ENCODE measurements around the gene RDH12. TPM values are rescaled to one million over a fixed set of nuclear protein-coding genes. Genes with fewer than 3 reads are reported as not detected.
A peak's percentile ranks its signal among the peaks of the same experiment; 100 is the strongest.

Gene RDH12
- total RNA-seq, 1 experiment from 2014 or later, result not detected

DNA sequence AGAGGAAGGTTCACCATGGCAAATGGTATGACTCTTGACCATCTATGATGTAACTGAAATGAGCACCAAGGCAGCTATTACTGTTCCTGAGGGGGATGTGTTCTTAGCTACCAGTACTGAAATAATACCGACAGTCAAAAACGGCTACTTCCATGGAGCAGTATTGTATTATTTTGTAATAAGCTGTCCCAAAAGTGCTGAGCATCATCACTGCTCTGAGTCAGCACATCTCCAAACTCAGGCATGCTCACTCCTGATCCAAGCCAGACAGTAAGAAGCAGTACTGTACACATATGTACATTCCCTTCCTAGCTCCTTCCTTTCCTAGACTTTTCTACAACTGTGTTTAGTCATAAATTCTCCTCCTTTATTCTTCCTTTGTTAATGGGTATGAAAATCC, 35.8 kb upstream of the RDH12 start:
- Histone ChIP-seq H3K4me3 (ENCODE audit: low read depth, low read length, poor library complexity, severe bottlenecking) (no peak overlapping the region), H3K36me3 (ENCODE audit: insufficient read depth, low read length, poor library complexity, severe bottlenecking) (no peaks in the 10 kb centered on the region), H3K4me1 (ENCODE audit: insufficient read depth, low read length, poor library complexity, severe bottlenecking) (no peaks in the 10 kb centered on the region), H3K9me3 (ENCODE audit: low read depth, low read length, poor library complexity, severe bottlenecking) (no peaks in the 10 kb centered on the region), H3K27ac (ENCODE audit: low read depth, low read length, poor library complexity, severe bottlenecking) (no peak overlapping the region), H3K27me3 (replicated peaks; ENCODE audit: insufficient read depth, low read depth, low read length, poor library complexity) (no peaks in the 10 kb centered on the region)
- no TSS peak for BruUV-seq (replicated peaks)
- ChIA-PET CTCF (interaction anchor here (0.7 kb wide), 1 partner anchor 239 kb away, joined by 3 read pairs; no protein-coding TSS in a partner anchor), POLR2A (ENCODE audit: low non-redundant PET) (interaction anchor here (0.6 kb wide), 1 partner anchor 153 kb away, joined by 6 read pairs; no protein-coding TSS in a partner anchor)
- TF ChIP-seq EZH2 (IDR thresholded peaks at IDR 0.05; ENCODE audit: borderline replicate concordance, low read depth, low read length, poor library complexity, severe bottlenecking), result no peak
- TF ChIP-seq CTCF (conservative IDR thresholded peaks at IDR 0.05; ENCODE audit: low read depth, low read length), result no peak
- intact Hi-C loops (cut with micrococcal nuclease; ENCODE audit: unreplicated experiment), result loop anchor here (2.0 kb wide), 2 partner anchors 47 to 139 kb away; partner anchors contain the start of gene ARG2
- DNase-seq (ENCODE audit: low spot score), result no peak

DNA sequence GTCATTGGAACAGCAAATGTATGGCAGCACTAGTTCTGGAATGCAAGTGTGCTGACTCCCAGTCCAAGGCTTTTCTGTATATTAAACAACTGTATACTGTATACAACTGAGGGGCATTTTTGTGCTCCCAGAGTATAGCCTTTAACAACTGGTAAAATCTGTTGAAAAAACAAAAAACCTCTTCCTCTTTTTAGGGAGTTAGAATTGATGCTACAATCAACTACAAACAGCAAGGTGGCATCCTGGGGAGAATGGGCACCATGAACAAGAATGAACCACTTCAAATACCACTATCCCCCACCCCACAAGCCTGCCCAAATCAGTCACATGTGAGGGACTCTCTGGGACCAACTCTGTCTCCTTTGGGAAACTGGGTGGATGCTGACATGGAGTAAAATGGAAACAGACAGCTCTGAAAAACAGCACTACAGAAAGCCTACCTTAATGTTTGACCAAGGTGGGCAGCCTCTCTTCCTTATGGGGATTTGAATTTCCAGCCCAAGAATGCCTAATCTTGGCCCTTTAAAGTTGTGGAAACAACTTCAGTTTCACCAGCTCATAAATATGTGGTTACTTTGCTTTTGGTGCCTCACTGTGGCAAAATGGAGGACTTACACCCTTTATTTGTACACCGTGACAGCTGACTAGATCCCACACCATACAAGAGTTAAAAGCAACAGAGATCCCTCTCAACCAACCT, 34.8 kb upstream of the RDH12 start:
- intact Hi-C loops (cut with micrococcal nuclease; ENCODE audit: unreplicated experiment), result loop anchor here (1.0 to 2.0 kb wide), 4 partner anchors 48 to 240 kb away; partner anchors contain the start of gene ARG2
- Histone ChIP-seq H3K4me1 (ENCODE audit: insufficient read depth, low read length, poor library complexity, severe bottlenecking) (no peaks in the 10 kb centered on the region), H3K4me3 (ENCODE audit: low read depth, low read length, poor library complexity, severe bottlenecking) (no peak overlapping the region), H3K27me3 (replicated peaks; ENCODE audit: insufficient read depth, low read depth, low read length, poor library complexity) (no peaks in the 10 kb centered on the region), H3K36me3 (ENCODE audit: insufficient read depth, low read length, poor library complexity, severe bottlenecking) (no peaks in the 10 kb centered on the region), H3K9me3 (ENCODE audit: low read depth, low read length, poor library complexity, severe bottlenecking) (no peaks in the 10 kb centered on the region), H3K27ac (ENCODE audit: low read depth, low read length, poor library complexity, severe bottlenecking) (no peak overlapping the region)
- no TSS peak for BruUV-seq (replicated peaks)
- ChIA-PET CTCF (interaction anchor here (0.6 to 1.1 kb wide), 13 partner anchors 12 to 1307 kb away, joined by 3 to 17 read pairs (median 11); partner anchors contain the start of genes ARG2, PIGH and RDH11), POLR2A (ENCODE audit: low non-redundant PET) (interaction anchor here (0.5 to 0.6 kb wide), 2 partner anchors 48 to 219 kb away, joined by 3 to 4 read pairs; no protein-coding TSS in a partner anchor)
- TF ChIP-seq CTCF (conservative IDR thresholded peaks at IDR 0.05; ENCODE audit: low read depth, low read length) (peak; percentile 73), EZH2 (IDR thresholded peaks at IDR 0.05; ENCODE audit: borderline replicate concordance, low read depth, low read length, poor library complexity, severe bottlenecking) (no peak)
- peak; percentile 74 for DNase-seq (ENCODE audit: low spot score)

GRCh38 chr14:67668559-67668958, 33.1 kb upstream of the RDH12 start:
- intact Hi-C loops (cut with micrococcal nuclease; ENCODE audit: unreplicated experiment), result no loop called here
- CTCF ChIA-PET, result no interaction called here

More at GRCh38 chr14:67668559-67668958, 33.1 kb upstream of the RDH12 start:
- no peaks in the 10 kb centered on the region for H3K36me3 ChIP-seq (ENCODE audit: insufficient read depth, low read length, poor library complexity, severe bottlenecking)
- POLR2A ChIA-PET (ENCODE audit: low non-redundant PET), result interaction anchor here (0.6 kb wide), 1 partner anchor 77 kb away, joined by 4 read pairs; no protein-coding TSS in a partner anchor
- H3K4me3 ChIP-seq (ENCODE audit: low read depth, low read length, poor library complexity, severe bottlenecking), result no peak overlapping the region
- no peaks in the 10 kb centered on the region for H3K27me3 ChIP-seq (replicated peaks; ENCODE audit: insufficient read depth, low read depth, low read length, poor library complexity)
- no TSS peak for BruUV-seq (replicated peaks)
- H3K27ac ChIP-seq (ENCODE audit: low read depth, low read length, poor library complexity, severe bottlenecking), result no peak overlapping the region
- H3K4me1 ChIP-seq (ENCODE audit: insufficient read depth, low read length, poor library complexity, severe bottlenecking), result peaks cover 6% of the 10 kb centered on the region
- DNase-seq (ENCODE audit: low spot score), result no peak
- H3K9me3 ChIP-seq (ENCODE audit: low read depth, low read length, poor library complexity, severe bottlenecking), result no peaks in the 10 kb centered on the region
- TF ChIP-seq EZH2 (IDR thresholded peaks at IDR 0.05; ENCODE audit: borderline replicate concordance, low read depth, low read length, poor library complexity, severe bottlenecking), result no peak
- TF ChIP-seq CTCF (conservative IDR thresholded peaks at IDR 0.05; ENCODE audit: low read depth, low read length), result no peak

Data from A673 (cell line).